Measurements from ENCODE around the gene SAXO1. TPM values are rescaled to one million over a fixed set of nuclear protein-coding genes. Genes with fewer than 3 reads are reported as not detected.

Gene SAXO1
- total and polyA plus RNA-seq, 2 donors from 2014 or later = 0.35 TPM; not detected in 1

GRCh38 chr9:19048966-19049916 lies 16.2 kb upstream of the SAXO1 start, which contains the start of gene RRAGA:
TSS of gene RRAGA (plus strand) at chr9:19049427. CDS start at chr9:19049660, 233 bp downstream.
- peak within 1 kb of the TSS; percentile 93 to 98 (median 94) for H3K9ac ChIP-seq (ENCODE audit: low read length in 3 of 3)
- peak; percentile 69 for TF ChIP-seq CTCF (IDR thresholded peaks at IDR 0.05; ENCODE audit: borderline replicate concordance, extremely low read depth, insufficient read depth)
- H3K9me3 ChIP-seq (ENCODE audit: control insufficient read depth in 2 of 3, insufficient read depth in 1 of 3, low read length in 3 of 3) = no peaks in the 10 kb centered on the region
- H3K36me3 ChIP-seq (ENCODE audit: control insufficient read depth in 2 of 3, insufficient read depth in 3 of 3, low read length in 3 of 3) = no peaks in the 10 kb centered on the region
- H3K27ac ChIP-seq (ENCODE audit: low read depth in 2 of 2, low read length in 2 of 2) = peak within 1 kb of the TSS; percentile 93 to 97
- H3K27me3 ChIP-seq (ENCODE audit: control insufficient read depth, insufficient read depth, low read length) = no peaks in the 10 kb centered on the region
- peaks cover 3 to 11% (median 6%) of the 10 kb centered on the region in 3 donors for H3K4me1 ChIP-seq (ENCODE audit: control insufficient read depth in 2 of 3, insufficient read depth in 2 of 3, low read depth in 1 of 3, low read length in 3 of 3)
- DNase-seq (peak; percentile 97 to 99 (median 98)), FAIRE-seq (peak; percentile 35)
- intact Hi-C loops (cut with DNase I) = no loop called here
- peak within 1 kb of the TSS; percentile 72 to 94 (median 76) for H3K4me3 ChIP-seq (ENCODE audit: low read length in 3 of 3)

DNA sequence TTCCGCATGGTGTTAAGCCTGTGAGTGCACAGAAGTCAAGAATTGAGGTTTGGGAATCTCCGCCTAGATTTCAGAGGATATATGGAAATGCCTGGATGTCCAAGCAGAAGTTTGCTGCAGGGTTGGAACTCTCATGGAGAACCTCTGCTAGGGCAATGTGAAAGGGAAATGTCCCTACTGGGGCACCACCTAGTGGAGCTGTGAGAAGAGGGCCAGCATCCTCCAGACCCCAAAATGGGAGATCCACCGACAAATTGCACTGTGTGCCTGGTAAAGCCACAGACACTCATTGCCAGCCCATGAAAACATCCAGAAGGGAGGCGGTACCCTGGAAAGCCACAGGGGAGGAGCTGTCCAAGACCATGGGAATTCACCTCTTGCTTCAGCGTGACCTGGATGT lies 3.6 kb upstream of the SAXO1 start:
- FAIRE-seq (no peak), DNase-seq (no peak)
- H3K4me3 ChIP-seq (ENCODE audit: low read length in 3 of 3) = no peak overlapping the region
- no peak overlapping the region for H3K9ac ChIP-seq (ENCODE audit: low read length in 3 of 3)
- TF ChIP-seq CTCF (IDR thresholded peaks at IDR 0.05; ENCODE audit: borderline replicate concordance, extremely low read depth, insufficient read depth) = no peak
- no peaks in the 10 kb centered on the region for H3K9me3 ChIP-seq (ENCODE audit: control insufficient read depth in 2 of 3, insufficient read depth in 1 of 3, low read length in 3 of 3)
- no peaks in the 10 kb centered on the region for H3K4me1 ChIP-seq (ENCODE audit: control insufficient read depth in 2 of 3, insufficient read depth in 2 of 3, low read depth in 1 of 3, low read length in 3 of 3)
- no peaks in the 10 kb centered on the region for H3K27me3 ChIP-seq (ENCODE audit: control insufficient read depth, insufficient read depth, low read length)
- intact Hi-C loops (cut with DNase I) = no loop called here
- no peak overlapping the region for H3K27ac ChIP-seq (ENCODE audit: low read depth in 2 of 2, low read length in 2 of 2)
- no peaks in the 10 kb centered on the region for H3K36me3 ChIP-seq (ENCODE audit: control insufficient read depth in 2 of 3, insufficient read depth in 3 of 3, low read length in 3 of 3)

DNA sequence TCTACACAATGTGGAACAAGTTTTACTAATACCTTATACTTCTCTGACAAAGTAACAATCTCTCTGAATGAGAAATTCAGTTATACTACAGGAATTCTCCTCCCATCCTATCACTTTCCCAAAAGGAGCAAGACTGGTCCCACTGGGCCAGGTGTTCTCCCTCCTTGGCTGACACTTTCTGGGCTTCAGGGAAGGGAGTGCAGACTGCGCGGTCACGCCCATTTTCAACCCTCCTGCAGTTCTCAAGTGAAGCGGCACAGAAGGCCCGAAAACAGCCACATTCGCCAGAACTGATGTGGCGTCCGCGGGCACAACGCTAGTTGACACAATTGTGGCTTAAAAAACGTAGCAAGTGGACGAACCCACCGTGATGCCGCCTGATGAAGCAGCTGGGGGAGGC lies 603 bp downstream of the SAXO1 start:
- FAIRE-seq (no peak), DNase-seq (peak in 2 of 5 donors; percentile 35 to 60)
- Histone ChIP-seq H3K9ac (ENCODE audit: low read length in 3 of 3) (no peak overlapping the region), H3K27me3 (ENCODE audit: control insufficient read depth, insufficient read depth, low read length) (no peaks in the 10 kb centered on the region), H3K9me3 (ENCODE audit: control insufficient read depth in 2 of 3, insufficient read depth in 1 of 3, low read length in 3 of 3) (no peaks in the 10 kb centered on the region), H3K36me3 (ENCODE audit: control insufficient read depth in 2 of 3, insufficient read depth in 3 of 3, low read length in 3 of 3) (no peaks in the 10 kb centered on the region), H3K4me1 (ENCODE audit: control insufficient read depth in 2 of 3, insufficient read depth in 2 of 3, low read depth in 1 of 3, low read length in 3 of 3) (peaks cover 0 to 3% (median 0%) of the 10 kb centered on the region in 3 donors), H3K27ac (ENCODE audit: low read depth in 2 of 2, low read length in 2 of 2) (no peak overlapping the region), H3K4me3 (ENCODE audit: low read length in 3 of 3) (no peak overlapping the region)
- TF ChIP-seq CTCF (IDR thresholded peaks at IDR 0.05; ENCODE audit: borderline replicate concordance, extremely low read depth, insufficient read depth) = no peak
- intact Hi-C loops (cut with DNase I) = no loop called here
